GM21576 (cell line): Measurements from ENCODE around the gene OR52E2.

Experiments used
- ATAC-seq: cut with Tn5 transposase; IDR thresholded peaks from one replicate; pipeline ENCODE4 v1.9.1; 2021; ENCODE audit warnings: mild to moderate bottlenecking, moderate library complexity; ENCODE audit not compliant: unreplicated experiment

Gene OR52E2

DNA sequence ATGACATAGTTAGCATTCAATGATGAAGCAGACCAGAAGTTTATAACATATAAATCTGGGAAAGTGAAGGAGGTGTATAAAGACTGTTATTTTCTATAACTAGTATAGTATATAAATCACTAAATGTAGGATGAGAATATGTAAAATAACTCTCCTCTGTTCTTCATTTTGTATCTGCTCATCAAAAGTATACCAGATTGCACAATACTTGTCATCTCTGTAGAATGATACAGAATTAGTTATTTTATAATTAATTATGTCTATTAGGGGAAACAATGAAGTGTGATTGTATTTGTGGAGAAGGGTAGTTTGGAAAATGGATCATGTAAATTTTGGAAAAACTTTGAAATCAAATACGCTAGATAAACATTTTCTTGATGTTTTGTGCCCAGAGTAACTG lies 46.4 kb downstream of the OR52E2 start:
- ATAC-seq: no peak

DNA sequence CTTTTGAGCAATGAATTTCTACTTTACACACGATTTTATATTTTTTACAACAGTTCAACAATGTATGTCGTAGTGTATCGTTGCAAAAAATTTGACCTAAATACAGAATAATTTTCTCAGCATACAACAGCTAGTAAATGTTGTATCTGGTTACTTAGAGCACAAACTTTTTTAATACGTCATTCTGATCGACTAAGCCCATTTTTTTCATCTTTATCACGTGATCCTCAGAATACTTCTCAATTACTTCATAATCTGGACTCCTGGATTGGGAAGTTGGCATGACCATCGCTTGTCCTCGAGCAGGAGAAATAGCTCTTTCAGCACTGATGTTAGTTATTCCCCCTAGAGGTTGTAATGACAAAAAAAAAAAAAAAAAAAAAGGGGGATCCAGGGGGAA lies 48.2 kb downstream of the OR52E2 start:
- no peak for ATAC-seq
